Muscle of back (tissue), 11 donors: ENCODE measurements around the gene LIAS. TPM values are rescaled to one million over a fixed set of nuclear protein-coding genes. Genes with fewer than 3 reads are reported as not detected.
"Not testable (repeated sequence)": the region's sequence is repeated elsewhere in the genome, so short reads cannot be mapped to it uniquely, and the experiment has no call there.

Experiments
- DNase-seq, 3 donors: peaks; one replicate each; pipeline versions ENCODE4 v3.0.0 to v3.0.0-alpha.2; 2013
- polyA plus RNA-seq, 10 donors: library from polyadenylated mRNA; unstranded; fragments of 120-200 nt; gene quantifications; one replicate each; pipeline ENCODE4 v1.2.1, GENCODE V29; 2013; ENCODE audit not compliant: insufficient read length in 10 of 10

LIAS gene
- polyA plus RNA-seq, 10 donors, result 16.2 to 33.7 (median 25.3) TPM

DNA sequence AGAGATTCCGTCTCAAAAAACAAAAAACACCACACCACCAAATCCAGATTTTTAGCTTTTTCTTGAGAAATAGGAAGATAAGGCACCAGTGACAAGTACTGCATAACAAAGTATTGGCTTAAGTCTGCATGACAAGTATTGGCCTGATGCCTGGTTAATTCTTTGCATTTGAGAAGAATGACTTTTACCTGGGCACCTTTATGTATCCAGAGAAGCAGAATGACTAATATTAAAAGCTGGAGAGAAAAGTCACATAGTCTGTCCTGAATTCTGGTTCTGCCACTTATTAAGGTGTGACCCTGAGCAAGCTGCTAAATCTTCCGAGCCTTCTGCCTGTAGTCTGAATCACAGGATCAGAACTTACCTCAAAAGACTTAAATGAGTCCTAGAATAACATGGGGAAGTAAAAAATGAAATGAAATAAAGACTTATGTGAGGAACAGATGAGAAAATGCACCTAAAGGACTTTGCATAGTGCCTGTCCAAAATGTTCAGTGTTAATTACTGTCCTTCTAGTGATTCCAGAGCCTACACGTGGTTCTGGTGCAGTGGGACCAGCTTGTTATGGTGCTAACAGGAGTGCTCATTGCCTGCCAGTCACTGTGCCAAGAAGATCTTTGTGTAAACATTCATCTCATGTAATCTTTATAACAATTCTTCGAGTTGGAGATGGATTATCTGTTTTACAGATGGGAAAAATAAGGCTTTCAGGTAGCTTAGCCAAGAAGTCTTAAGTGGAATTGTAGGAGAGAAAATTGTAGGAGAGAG is 36.8 kb downstream of the LIAS start:
- peak in 1 of 3 donors; percentile 14 for DNase-seq

DNA sequence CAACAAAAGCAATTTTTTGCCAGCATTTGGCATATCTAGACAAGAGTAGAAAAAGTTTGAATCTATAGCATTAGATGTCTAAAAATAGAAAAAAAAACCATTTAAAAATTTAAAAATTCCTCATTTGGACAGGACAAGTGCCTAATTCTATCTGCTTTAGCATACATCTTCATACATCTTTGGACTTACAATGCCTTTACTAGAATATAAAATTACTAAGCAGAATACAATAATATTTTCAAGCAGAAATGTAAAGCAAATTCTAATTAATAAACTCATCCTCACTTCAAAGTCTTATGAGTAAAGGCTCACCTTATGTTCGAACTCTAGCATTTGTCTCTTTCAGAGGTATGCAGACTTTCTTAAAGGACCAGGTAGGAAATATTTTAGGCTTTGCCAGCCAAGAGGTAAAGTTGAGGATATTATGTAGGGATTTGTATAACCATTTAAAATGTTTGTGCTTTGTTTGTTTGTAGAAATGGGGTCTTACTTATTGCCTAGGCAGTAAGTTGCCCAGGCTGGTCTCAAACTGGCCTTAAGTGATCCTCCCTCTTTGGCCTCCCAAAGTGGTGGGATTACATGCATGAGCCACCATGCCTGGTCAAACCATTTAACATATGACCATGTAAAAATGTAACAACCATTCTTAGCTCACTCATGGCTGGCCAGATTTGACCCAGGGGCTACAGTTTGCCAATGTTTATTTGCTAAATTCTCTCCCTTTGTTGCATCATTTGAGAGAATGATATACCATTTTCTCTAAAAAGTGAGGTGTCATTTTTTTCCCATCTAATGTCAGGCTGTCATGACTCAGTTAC is 39.3 kb downstream of the LIAS start:
- no peak for DNase-seq

DNA sequence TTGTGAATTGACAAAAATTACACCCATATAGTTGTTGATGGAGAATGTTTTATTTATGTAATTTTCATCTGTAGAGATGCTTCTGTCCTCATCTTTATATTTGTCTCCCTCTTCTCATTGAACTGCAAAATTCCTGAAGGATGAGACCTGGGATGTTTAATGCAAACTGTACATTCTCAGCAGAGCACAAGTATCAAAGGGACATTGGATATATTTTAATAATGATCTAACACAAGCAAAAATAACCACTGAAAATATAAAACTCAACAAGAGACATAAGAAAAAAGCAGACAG is 39.8 kb downstream of the LIAS start:
- DNase-seq, result no peak

DNA sequence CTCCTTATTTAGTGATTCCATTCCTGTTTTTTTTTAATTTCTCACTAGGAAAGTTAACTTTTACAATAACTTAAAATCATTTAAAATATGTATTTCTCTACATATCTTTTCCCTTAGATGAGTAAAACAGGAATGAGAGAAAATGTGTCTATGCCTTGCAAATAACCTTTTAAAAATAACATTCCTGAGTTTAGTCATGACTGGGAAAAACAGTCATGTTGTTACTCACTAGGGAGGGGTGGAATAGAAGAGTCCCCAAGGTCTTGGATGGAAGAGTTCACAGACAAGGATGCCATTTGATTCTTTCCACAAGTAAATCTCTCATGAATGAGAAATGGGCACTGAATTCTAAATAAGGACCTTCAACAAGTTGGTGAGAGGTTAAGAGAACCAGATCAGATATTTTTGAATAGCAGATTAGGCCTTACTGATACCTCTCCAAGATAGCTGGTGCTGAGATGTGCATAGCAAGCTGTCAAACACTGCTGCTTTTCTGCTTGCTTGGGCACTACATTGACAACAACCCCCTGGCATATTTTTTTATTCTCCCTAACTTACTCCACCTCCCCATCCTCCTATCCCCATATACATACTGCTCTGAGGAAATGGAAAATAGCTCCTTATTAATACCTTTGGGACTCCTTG is 43.3 kb downstream of the LIAS start:
- peak in 2 of 3 donors; percentile 8 to 69 for DNase-seq

DNA sequence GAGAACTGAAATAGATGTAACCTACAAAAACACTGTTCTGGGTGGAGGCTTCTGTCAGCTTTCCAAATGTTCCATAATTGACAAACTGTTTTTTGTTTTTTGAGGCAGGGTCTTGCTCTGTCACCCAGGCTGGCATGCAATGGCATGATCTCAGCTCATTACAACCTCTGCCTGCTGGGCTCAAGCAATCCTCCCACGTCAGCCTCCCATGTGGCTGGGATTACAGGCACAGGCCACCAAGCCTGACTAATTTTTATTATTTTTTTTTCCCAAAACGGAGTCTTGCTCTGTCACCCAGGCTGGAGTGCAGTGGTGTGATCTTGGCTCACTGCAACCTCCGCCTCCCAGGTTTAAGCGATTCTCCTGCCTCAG is 43.8 kb downstream of the LIAS start:
- DNase-seq, result not testable (repeated sequence)

DNA sequence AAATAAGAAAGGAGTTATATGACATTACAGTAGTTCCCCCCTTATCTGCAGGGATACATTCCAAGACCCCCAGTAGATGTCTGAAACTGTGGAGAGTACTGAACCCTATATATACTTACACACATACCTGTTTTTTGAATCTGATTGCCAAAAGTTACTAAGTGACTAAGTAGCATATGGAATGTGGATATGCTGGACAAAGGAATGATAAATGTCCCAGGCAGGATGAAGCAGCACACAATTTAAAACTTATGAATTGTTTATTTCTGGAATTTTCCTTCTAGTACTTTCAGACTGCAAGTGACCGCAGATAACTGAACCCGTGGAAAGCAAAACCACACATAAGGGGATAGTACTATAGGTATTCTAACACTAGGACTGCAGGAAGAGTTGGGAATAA is 45.7 kb downstream of the LIAS start:
- no peak for DNase-seq

DNA sequence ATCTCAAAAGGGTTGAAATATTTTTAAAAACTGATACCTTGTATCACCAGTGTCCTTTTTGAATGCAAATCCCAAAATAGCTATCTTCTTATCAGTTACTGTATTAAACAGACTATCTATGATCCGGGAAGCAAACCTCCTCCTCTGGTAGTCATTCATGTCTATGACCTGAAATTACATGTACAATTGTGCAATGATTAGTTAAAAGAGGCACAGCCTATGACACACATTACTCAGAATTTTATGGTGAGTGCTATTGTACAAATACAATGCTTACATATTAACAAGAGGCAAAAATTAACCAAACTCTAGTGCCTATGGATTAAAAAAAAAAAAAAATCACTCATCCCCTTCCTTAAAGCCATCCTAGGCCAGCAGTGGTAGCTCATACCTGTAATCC is 46.7 kb downstream of the LIAS start:
- no peak for DNase-seq

DNA sequence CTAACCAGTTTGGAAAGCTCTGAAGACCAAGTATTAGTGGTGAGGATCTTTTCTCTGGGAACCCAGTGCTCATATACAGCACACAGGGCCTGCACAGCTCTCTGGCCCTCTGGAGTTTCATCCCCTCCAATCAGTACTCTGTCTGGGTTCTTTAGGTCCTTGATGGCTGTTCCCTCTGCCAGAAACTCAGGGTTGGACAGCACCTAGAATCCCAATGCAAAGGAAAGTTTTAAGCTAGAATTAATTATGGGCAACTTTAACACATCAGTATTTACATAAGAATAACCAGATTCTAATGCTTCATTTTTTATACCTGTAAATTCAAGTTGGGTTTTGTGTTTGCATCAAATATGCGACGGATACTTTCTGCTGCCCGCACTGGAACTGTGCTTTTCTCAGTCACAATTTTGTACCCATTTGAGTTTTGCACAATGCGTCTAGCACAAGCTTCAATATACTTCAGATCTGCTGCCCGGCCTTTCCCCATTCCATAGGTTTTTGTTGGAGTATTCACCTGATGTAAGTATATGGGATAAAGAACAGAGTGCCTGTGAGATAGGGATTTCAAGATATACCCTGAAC is 51.6 kb downstream of the LIAS start:
- DNase-seq, result no peak

DNA sequence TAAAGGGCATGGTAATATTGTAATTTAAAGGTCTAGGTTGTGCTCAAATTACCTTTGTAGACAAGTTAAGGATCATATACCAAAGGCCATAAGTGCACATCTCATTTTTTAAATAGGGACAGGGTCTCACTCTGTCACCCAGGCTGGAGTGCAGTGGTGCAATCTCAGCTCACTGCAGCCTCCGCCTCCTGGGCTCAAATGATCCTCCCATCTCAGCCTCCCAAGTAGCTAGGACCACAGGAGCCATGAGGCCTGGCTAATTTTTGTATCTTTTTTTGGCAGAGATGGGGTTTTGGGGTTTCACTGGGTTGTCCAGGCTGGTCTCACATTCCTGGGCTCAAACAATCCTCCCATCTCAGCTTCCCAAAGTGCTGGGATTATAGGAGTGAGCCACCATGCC is 55.4 kb downstream of the LIAS start:
- DNase-seq, result not testable (repeated sequence)

DNA sequence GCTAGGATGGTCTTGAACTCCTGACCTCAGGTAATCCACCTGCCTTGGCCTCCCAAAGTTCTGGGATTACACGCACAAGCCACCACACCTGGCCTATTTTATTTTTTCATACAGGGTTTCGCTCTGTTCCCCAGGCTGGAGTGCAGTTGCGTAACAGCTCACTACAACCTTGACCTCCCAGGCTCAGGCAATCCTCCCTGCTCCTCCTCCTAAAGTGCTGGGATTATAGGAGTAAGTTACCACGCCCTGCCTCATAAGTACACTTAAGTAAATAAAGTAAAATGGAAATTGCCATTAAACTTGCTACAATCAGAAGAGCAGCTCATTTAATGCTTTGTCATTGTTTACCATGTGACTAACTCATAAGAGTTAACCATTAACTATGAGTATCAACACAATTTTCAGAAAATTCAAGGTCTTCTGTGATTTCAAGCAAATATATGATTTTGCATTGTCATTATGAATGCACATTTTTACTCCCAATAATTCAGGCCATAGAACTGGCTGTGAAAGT is 56.1 kb downstream of the LIAS start:
- no peak for DNase-seq

DNA sequence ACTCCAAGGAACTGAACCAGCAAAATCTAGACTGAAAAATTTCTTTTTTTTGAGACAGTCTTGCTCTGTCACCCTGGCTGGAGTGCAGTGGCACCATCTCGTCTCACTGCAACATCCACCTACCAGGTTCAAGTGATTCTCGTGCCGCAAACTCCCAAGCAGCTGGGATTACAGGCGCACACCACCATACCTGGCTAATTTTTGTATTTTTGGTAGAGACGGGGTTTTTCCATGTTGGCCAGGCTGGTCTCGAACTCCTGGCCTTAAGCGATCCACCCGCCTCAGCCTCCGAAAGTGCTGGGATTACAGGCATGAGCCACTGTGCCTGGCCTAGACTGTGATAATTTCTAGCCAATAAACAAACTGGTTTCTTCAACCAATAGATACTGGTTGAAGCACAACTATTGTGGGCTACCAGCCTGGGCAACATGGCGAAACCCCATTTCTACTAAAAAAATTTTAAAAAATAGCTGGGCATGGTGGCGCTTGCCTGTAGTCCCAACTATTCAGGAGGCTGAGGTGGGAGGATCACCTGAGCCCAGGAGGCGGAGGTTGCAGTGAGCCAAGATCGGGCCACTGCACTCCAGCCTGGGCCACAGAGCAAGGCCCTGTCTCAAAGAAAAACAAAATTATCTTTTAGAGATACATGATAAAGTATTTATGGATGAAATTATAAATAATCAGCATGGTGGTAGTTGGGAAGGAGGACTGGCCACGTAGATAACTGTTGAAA is 57.0 kb downstream of the LIAS start:
- DNase-seq, result not testable (repeated sequence)

DNA sequence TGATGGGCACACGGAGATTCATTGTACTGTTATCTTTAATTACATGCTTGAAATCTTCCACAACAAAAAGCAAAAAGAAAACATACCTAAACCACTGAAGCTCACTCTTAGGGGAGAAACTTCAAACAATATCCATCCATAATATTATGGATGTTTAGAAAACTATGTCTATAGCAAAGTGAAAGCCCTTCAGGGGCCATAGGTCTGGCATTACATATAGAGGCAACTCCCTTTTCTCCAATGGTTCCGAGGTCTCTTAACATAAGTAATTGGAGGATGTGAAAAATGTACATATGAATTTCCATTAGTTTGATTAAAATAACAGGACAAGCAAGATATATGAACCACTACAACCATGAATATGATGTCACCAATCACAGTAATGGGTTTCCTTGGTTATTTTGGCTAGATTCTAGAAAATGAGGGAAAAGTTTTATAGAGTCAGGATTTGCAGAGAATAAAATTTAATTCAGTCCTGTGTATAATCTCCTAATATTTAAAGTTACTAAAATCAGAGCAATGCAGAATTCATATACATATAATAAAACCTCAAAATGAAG is 57.6 kb downstream of the LIAS start:
- no peak for DNase-seq

DNA sequence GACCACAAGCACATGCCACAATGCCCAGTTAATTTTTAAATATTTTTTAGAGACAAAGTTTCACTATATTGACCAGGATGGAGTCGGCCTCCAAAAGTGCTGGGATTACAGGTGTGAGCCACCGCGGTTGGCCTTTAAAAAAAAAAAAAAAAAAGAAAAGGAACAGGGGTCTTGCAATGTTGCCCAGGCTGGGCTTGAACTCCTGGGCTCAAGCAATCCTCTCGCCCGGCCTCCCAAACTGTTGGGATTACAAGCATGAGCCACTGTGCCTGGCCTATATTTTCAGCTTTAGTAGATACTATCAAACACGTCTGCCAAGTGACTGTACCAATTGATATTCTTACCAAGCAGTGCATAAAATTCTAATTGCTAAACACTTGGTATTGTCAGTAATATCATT is 59.6 kb downstream of the LIAS start:
- DNase-seq, result no peak

DNA sequence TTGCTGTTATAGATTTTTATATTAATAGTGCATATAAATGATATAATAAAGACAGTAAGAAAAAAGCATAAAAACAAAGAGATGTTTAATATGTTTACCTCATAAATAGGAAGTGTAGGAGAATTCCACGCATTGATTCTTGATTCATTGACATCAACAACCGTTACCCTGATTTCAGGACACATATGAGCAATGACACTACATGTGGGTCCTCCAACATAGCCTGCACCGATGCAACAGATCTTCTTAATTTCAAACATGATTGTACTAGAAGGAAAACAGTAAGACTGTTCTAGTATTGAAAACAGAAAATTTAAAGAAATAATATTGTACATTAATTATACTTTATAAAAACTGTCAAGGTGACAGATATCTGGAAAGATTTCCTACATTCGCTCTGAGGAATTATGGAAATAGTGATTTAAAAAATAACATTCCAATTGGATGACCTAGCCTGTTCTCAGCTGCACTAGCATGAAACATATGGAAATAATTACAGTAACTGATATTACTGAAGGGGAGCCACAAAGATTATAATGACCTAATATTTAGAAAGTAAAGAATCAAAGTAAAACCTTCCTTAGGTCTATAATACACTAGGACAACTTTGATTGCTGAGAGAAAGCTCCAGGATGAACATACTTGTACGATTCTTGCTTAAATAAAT is 62.5 kb downstream of the LIAS start:
- DNase-seq, result peak; percentile 61 to 82 (median 64)

DNA sequence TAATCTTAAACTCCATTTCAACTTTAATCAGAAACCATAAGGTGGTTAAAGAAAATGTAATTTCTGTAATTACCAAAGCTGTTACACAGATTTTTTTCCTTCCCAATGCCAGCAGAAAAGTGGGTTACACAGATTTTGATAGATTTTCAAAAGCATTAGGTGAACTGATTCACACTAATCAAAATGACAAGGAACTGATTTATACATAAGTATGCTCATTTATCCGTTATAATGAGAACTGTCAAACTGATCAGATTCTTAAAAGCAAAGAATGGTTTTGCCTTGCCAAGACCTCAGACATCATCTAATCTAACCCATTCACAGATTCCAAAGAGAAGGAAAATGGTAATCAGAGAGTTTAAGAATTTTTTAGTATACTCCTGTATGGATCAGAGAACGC is 63.2 kb downstream of the LIAS start:
- peak in 2 of 3 donors; percentile 15 to 36 for DNase-seq

DNA sequence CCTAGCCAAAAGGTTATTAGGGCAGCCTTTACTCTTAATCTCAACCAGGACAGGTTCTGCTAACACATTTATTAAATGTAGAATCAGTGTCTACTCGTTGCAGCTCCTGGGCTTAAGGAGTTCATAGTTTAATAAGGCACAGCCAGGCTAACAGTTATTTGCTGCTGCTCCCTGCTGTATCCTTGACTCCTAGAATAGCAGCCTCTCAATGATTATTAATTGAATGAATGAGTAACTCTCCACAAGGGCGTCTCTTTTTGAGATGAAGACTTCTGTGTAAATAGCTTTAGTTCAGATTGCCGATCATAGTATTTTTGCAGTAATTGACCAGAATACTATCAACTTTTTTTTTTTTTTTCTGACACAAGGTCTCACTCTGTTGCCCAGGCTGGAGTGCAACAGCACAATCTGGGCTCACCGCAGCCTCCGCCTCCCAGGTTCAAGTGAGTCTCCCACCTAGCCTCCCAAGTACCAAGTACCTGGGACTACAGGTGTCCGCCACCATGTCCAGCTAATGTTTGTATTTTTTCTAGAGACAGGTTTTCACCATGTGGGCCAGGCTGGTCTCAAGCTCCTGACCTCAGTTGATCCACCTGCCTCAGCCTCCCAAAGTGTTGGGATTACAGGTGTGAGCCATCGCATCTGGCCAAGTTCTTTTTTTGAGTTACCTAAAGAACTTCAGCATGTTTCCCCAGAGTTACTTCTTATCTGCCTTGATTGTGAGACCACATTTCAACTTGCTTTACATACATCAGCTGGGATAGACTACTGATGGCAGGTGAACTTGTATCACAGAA is 65.5 kb downstream of the LIAS start:
- no peak for DNase-seq

DNA sequence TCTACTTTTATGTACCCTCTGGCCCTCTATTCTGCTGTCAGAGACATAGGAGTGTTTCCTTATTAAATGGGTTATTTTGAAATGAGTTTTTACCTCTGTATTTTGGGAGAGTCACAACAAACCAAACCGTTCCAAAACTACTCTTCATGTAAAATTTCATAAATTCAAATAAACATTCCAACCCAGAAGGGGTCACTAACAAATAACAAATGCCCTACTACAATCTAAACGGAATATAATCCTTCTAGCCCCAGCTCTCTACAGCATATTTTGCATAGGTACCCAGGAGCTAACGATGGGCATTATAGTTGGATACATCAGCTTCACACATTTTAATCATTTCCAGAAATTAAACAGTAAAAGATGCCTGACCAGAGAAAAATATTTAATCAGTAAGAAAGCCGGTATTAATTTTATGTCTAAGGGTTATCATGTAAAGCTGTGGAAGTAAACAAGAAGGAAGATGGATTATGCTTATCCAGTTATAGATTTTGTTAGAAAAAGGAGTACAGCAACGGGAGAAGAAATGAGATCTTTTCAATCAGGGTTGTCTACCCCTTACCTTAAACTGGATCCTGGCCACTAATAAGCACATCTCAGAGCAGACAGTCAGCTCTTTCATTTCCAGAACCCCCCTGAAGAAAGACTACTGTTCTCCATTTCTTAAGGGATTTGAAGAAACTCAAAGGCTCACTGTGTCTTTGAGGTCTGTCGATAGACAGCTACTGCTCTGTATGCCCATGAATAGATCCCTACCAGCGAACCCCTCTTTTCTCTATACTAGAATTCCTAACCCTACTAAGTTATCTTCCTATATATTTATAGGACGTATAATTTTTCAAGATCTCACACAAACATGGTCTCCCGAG is 67.2 kb downstream of the LIAS start:
- peak in 2 of 3 donors; percentile 12 to 41 for DNase-seq

DNA sequence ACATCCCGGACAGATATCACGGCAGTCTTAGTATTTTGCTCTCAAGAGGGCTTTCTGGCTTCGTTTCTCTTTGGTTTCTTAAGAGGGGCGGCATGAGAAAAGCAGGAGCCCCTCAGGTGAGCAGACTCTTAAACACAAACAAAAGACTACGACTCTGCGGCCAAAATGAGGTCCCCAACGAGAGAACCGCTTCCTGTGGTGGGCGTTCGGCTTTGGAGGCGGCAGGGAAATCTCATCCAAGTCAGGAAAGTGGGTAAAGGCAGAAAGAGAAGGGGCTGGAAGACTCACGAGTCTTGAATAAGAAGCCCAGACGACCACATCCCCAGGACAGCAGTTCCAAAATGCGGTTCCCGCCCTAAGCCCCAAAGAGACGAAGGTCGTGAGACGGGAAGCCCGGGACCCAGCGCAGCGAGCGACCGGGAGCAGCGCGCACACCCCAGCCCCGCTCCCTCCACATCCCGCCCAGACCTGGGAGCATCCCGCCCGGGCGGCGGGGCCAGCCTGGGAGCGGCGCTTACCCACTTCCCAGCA is 68.0 kb downstream of the LIAS start:
- DNase-seq, result no peak
